HepG2 (cell line): ENCODE results near the gene DDI2. TPM values are rescaled to one million over a fixed set of nuclear protein-coding genes. Genes with fewer than 3 reads are reported as not detected.

Experiments used
- CREB1 ChIP-seq, 2 experiments: fragments of 450-650 bp in 1 of 2; IDR thresholded peaks; 2 replicates each; pipeline ENCODE4 v1.6.1; 2016 to 2017; ENCODE audit warnings: control low read depth in 1 of 2, mild to moderate bottlenecking in 1 of 2, missing compliant biosample characterization in 1 of 2, missing genetic modification characterization in 1 of 2
- GABPA ChIP-seq, 2 experiments: IDR thresholded peaks; 2 replicates each; pipeline ENCODE4 v1.6.1; 2011 to 2016; ENCODE audit warnings: low read depth in 2 of 2, low read length in 1 of 2, missing biosample characterization in 1 of 2, missing genetic modification characterization in 1 of 2
- GZF1 ChIP-seq: sonication (generic); formaldehyde crosslinking; IDR thresholded peaks from 2 replicates; pipeline ENCODE4 v1.5.1; 2020; ENCODE audit warnings: mild to moderate bottlenecking, missing genetic modification reagents
- ISL2 ChIP-seq: sonication (generic); formaldehyde crosslinking; IDR thresholded peaks from 2 replicates; pipeline ENCODE4 v1.5.0; 2020; ENCODE audit warnings: missing genetic modification reagents
- NONO ChIP-seq, 2 experiments: fragments of 450-650 bp in 1 of 2; sonication (generic) in 1 of 2; formaldehyde crosslinking in 1 of 2; IDR thresholded peaks in 1 of 2; conservative IDR thresholded peaks in 1 of 2; 2 replicates each; pipeline versions ENCODE4 v1.6.1 to v1.8.0; 2017 to 2022; ENCODE audit warnings: mild to moderate bottlenecking in 1 of 2, missing genetic modification reagents in 1 of 2, moderate library complexity in 1 of 2
- NR2F1 ChIP-seq, 2 experiments: fragments of 450-650 bp in 1 of 2; formaldehyde crosslinking in 1 of 2; IDR thresholded peaks; 2 replicates each; pipeline versions ENCODE4 v1.5.0 to v1.6.1; 2016 to 2020; ENCODE audit warnings: mild to moderate bottlenecking in 1 of 2, missing compliant biosample characterization in 1 of 2, missing genetic modification reagents in 1 of 2, moderate library complexity in 1 of 2
- PRDM4 ChIP-seq: sonication (generic); formaldehyde crosslinking; IDR thresholded peaks from 2 replicates; pipeline ENCODE4 v1.9.0; 2021; ENCODE audit warnings: missing genetic modification reagents, borderline replicate concordance
- SNAI1 ChIP-seq: sonication (generic); formaldehyde crosslinking; IDR thresholded peaks from 2 replicates; pipeline ENCODE4 v1.5.0; 2020; ENCODE audit warnings: mild to moderate bottlenecking, missing genetic modification reagents, borderline replicate concordance
- SRY ChIP-seq: sonication (generic); formaldehyde crosslinking; IDR thresholded peaks from 2 replicates; pipeline ENCODE4 v1.8.0; 2022; ENCODE audit warnings: mild to moderate bottlenecking, missing genetic modification reagents
- TMF1 ChIP-seq: sonication (generic); formaldehyde crosslinking; IDR thresholded peaks from 2 replicates; pipeline ENCODE4 v1.8.1; 2022; ENCODE audit warnings: low read depth, missing genetic modification reagents
- ZNF180 ChIP-seq: sonication (generic); formaldehyde crosslinking; IDR thresholded peaks from 2 replicates; pipeline ENCODE4 v1.4.0; 2020; ENCODE audit warnings: low read depth, missing genetic modification reagents, borderline replicate concordance
- ZNF747 ChIP-seq: sonication (generic); formaldehyde crosslinking; IDR thresholded peaks from 2 replicates; pipeline ENCODE4 v1.8.1; 2023; ENCODE audit warnings: missing genetic modification reagents, mild to moderate bottlenecking, borderline replicate concordance
- ZNF816 ChIP-seq: sonication (generic); formaldehyde crosslinking; IDR thresholded peaks from 2 replicates; pipeline ENCODE4 v1.8.0; 2022; ENCODE audit warnings: missing genetic modification reagents, mild to moderate bottlenecking, borderline replicate concordance
- ZSCAN30 ChIP-seq: sonication (generic); formaldehyde crosslinking; IDR thresholded peaks from 2 replicates; pipeline ENCODE4 v1.5.0; 2020; ENCODE audit warnings: mild to moderate bottlenecking, missing genetic modification reagents
- polyA plus RNA-seq, 8 experiments: library from polyadenylated mRNA; depleted of rRNA in 3 of 8; stranded (reverse) in 7 of 8; unstranded in 1 of 8; fragments of >200 nt; fragmentation: Illumina TruSeq in 4 of 8; extraction: Trizol in 4 of 8; gene quantifications; 2 replicates each; pipeline versions ENCODE4 v1.2.1 to v1.2.3, GENCODE V29; 2011 to 2016; ENCODE audit warnings: low read depth in 4 of 8, missing spikeins in 1 of 8, mixed read lengths in 1 of 8; ENCODE audit not compliant: insufficient read depth in 1 of 8
- total RNA-seq, 5 experiments: library from RNA; depleted of rRNA; stranded (reverse); fragments of >200 nt; fragmentation: Illumina TruSeq; extraction: Trizol; gene quantifications; 2 replicates each; pipeline ENCODE4 v1.2.3, GENCODE V29; 2016; ENCODE audit warnings: low read depth in 1 of 5
- TF ChIP-seq, protein P1 (sequence below): sonication (generic); formaldehyde crosslinking; IDR thresholded peaks from 2 replicates; pipeline ENCODE4 v1.4.0; 2020; ENCODE audit warnings: missing genetic modification reagents
- TF ChIP-seq, protein P2 (sequence below): sonication (generic); formaldehyde crosslinking; IDR thresholded peaks from 2 replicates; pipeline ENCODE4 v1.9.0; 2021; ENCODE audit warnings: missing genetic modification reagents, borderline replicate concordance
- TF ChIP-seq, protein P3 (sequence below): sonication (generic); formaldehyde crosslinking; IDR thresholded peaks from 2 replicates; pipeline ENCODE4 v1.4.0; 2020; ENCODE audit warnings: missing genetic modification reagents, borderline replicate concordance

DDI2 gene
- total and polyA plus RNA-seq, 2 of the 13 experiments (the other 11 are each of a cell fraction or from before 2014, with no cell fraction given) = 8.5 to 25.7 TPM

- TF ChIP-seq CREB1 (IDR thresholded peaks at IDR 0.05) = no peak
- TF ChIP-seq CREB1 (CRISPR knock-in tag; IDR thresholded peaks at IDR 0.05) = peak; percentile 52; the same call in 1 of the 2 replicates
- TF ChIP-seq, protein P1, sequence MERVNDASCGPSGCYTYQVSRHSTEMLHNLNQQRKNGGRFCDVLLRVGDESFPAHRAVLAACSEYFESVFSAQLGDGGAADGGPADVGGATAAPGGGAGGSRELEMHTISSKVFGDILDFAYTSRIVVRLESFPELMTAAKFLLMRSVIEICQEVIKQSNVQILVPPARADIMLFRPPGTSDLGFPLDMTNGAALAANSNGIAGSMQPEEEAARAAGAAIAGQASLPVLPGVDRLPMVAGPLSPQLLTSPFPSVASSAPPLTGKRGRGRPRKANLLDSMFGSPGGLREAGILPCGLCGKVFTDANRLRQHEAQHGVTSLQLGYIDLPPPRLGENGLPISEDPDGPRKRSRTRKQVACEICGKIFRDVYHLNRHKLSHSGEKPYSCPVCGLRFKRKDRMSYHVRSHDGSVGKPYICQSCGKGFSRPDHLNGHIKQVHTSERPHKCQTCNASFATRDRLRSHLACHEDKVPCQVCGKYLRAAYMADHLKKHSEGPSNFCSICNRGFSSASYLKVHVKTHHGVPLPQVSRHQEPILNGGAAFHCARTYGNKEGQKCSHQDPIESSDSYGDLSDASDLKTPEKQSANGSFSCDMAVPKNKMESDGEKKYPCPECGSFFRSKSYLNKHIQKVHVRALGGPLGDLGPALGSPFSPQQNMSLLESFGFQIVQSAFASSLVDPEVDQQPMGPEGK (CRISPR knock-in tag) = no peak
- TF ChIP-seq NONO (IDR thresholded peaks at IDR 0.05) = no peak
- TF ChIP-seq NONO (CRISPR knock-in tag; conservative IDR thresholded peaks at IDR 0.05) = no peak
- TF ChIP-seq ZNF747 (CRISPR knock-in tag) = no peak
- no peak for TF ChIP-seq ZNF816
- no peak for TF ChIP-seq GZF1 (CRISPR knock-in tag)
- no peak for TF ChIP-seq SRY (CRISPR knock-in tag)
- TF ChIP-seq NR2F1 (CRISPR knock-in tag; IDR thresholded peaks at IDR 0.05) = no peak
- no peak for TF ChIP-seq SNAI1 (CRISPR knock-in tag)
- no peak for TF ChIP-seq GABPA (IDR thresholded peaks at IDR 0.05; ENCODE audit: low read depth, low read length)
- TF ChIP-seq GABPA (CRISPR knock-in tag; IDR thresholded peaks at IDR 0.05; ENCODE audit: low read depth) = no peak
- no peak for TF ChIP-seq TMF1 (CRISPR knock-in tag)
- no peak for TF ChIP-seq ZNF180 (CRISPR knock-in tag)
- TF ChIP-seq, protein P2, sequence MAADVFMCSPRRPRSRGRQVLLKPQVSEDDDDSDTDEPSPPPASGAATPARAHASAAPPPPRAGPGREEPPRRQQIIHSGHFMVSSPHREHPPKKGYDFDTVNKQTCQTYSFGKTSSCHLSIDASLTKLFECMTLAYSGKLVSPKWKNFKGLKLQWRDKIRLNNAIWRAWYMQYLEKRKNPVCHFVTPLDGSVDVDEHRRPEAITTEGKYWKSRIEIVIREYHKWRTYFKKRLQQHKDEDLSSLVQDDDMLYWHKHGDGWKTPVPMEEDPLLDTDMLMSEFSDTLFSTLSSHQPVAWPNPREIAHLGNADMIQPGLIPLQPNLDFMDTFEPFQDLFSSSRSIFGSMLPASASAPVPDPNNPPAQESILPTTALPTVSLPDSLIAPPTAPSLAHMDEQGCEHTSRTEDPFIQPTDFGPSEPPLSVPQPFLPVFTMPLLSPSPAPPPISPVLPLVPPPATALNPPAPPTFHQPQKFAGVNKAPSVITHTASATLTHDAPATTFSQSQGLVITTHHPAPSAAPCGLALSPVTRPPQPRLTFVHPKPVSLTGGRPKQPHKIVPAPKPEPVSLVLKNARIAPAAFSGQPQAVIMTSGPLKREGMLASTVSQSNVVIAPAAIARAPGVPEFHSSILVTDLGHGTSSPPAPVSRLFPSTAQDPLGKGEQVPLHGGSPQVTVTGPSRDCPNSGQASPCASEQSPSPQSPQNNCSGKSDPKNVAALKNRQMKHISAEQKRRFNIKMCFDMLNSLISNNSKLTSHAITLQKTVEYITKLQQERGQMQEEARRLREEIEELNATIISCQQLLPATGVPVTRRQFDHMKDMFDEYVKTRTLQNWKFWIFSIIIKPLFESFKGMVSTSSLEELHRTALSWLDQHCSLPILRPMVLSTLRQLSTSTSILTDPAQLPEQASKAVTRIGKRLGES (CRISPR knock-in tag) = no peak
- TF ChIP-seq PRDM4 (CRISPR knock-in tag) = no peak
- no peak for TF ChIP-seq ZSCAN30
- no peak for TF ChIP-seq ISL2 (CRISPR knock-in tag)
- TF ChIP-seq, protein P3, sequence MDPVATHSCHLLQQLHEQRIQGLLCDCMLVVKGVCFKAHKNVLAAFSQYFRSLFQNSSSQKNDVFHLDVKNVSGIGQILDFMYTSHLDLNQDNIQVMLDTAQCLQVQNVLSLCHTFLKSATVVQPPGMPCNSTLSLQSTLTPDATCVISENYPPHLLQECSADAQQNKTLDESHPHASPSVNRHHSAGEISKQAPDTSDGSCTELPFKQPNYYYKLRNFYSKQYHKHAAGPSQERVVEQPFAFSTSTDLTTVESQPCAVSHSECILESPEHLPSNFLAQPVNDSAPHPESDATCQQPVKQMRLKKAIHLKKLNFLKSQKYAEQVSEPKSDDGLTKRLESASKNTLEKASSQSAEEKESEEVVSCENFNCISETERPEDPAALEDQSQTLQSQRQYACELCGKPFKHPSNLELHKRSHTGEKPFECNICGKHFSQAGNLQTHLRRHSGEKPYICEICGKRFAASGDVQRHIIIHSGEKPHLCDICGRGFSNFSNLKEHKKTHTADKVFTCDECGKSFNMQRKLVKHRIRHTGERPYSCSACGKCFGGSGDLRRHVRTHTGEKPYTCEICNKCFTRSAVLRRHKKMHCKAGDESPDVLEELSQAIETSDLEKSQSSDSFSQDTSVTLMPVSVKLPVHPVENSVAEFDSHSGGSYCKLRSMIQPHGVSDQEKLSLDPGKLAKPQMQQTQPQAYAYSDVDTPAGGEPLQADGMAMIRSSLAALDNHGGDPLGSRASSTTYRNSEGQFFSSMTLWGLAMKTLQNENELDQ = no peak
Measured at GRCh38 chr1:15610167-15610566, 7.1 kb upstream of the DDI2 start (continued).
